Cardiac fibroblast (primary cell): ENCODE results near the gene FOXD1.
"Not testable (repeated sequence)": the region's sequence is repeated elsewhere in the genome, so short reads cannot be mapped to it uniquely, and the experiment has no call there.

ENCODE experiments used
- DNase-seq, 2 donors: peaks; one replicate each; pipeline versions ENCODE4 v3.0.0 to v3.0.0-alpha.2; 2010; ENCODE audit warnings: low read depth in 2 of 2
- H3K4me3 ChIP-seq, 2 donors: replicated peaks in 1 of 2; 1 replicate in 1 of 2; 2 replicates in 1 of 2; pipeline ENCODE4 v1.5.1; 2011; ENCODE audit warnings: low read depth in 2 of 2, low read length in 2 of 2, mild to moderate bottlenecking in 2 of 2, moderate library complexity in 1 of 2
- TF ChIP-seq, protein P1 (sequence below): IDR thresholded peaks from one replicate; pipeline ENCODE4 v1.5.1; 2011; ENCODE audit warnings: low read depth, mild to moderate bottlenecking, low read length, inconsistent platforms

Gene FOXD1

DNA sequence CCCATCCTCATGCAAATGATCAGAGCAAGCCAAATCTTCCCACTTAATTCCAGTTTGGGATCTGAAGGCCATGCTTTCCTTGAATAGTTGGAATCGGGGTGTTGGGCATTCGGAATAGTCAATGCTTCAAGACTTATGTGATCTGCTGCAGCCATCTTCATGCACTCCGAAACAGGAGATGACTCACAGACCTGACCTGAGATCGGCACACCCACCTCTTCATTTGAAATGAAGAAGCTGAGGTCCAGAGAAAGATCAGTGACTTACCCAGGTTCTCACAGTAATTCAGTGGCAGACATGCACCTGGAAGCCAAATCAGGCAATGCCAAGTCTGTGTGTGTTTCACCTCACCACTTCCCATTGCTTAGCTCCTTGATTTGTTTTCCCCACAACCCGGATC lies 33.0 kb downstream of the FOXD1 start:
- no peak overlapping the region for H3K4me3 ChIP-seq
- TF ChIP-seq, protein P1, sequence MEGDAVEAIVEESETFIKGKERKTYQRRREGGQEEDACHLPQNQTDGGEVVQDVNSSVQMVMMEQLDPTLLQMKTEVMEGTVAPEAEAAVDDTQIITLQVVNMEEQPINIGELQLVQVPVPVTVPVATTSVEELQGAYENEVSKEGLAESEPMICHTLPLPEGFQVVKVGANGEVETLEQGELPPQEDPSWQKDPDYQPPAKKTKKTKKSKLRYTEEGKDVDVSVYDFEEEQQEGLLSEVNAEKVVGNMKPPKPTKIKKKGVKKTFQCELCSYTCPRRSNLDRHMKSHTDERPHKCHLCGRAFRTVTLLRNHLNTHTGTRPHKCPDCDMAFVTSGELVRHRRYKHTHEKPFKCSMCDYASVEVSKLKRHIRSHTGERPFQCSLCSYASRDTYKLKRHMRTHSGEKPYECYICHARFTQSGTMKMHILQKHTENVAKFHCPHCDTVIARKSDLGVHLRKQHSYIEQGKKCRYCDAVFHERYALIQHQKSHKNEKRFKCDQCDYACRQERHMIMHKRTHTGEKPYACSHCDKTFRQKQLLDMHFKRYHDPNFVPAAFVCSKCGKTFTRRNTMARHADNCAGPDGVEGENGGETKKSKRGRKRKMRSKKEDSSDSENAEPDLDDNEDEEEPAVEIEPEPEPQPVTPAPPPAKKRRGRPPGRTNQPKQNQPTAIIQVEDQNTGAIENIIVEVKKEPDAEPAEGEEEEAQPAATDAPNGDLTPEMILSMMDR, result no peak
- no peak for DNase-seq

DNA sequence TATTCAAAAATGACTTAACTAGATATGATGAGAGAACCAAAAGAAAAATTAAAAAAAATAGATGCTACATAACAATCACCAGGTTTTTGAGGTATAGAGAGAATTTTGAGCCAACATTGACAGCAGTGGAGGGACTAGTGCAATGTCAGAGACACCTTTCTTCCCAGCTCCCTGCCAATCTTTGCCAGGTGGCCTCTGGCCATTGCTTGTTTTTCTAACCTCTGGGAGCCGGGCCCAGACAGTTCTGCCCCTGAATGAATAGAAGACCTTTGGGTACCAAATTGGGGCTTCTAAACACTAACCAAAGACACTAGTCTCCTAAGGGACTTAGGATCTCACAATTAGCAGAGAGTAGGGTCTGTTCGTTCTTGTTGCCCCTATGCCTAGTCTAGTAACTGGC lies 33.4 kb downstream of the FOXD1 start:
- TF ChIP-seq, protein P1, result no peak
- no peak overlapping the region for H3K4me3 ChIP-seq
- no peak for DNase-seq

DNA sequence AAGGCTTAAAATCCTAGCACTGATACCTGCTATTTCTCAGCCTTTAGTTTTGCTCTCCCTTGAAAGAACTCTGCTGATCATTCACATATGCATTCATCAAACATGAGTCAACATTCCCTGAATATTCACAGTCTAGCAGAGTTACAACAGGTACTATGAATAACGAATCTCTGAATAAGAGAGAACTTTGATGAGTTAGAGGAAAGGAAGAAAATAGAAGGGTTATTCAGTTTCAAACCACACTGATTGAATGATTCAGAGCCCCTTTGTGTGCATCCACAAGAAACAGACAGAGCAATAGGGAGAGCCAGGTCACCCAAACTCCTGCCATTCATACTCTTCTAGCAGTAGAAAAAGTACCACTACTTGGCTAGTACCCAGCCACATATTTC lies 36.0 kb downstream of the FOXD1 start:
- peak in 1 of 2 donors; percentile 74 for DNase-seq
- TF ChIP-seq, protein P1, result no peak
- no peak overlapping the region for H3K4me3 ChIP-seq

DNA sequence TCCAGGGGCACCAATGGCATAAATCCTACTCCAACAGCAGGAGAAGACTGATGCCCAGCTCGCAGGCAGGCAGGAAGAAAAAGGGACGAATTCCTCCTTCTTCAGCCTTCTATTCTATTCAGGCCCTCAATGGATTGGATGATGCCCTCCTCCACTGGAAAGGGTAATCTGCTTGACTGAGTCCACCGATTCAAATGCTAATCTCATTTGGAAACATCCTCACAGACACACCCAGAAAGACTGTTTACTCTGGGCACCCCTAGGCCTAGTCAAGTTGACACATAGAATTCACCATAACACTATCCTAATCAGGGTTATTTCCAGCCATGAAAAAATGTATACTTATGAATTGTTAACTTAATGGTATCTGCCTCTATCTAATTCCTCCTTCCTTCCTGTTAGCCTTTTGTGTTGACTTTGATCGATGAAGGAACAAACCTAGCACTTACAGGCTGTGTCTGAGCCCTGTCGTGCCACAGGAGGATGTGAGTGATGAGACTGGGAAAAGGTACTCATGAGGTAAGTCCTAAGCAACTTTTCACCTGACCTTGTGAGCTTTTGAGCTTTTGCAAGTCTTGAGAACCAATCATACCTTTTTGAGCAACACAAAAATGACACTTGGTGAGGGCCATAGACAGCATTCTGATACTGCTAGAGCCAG lies 36.5 kb downstream of the FOXD1 start:
- TF ChIP-seq, protein P1, result no peak
- no peak overlapping the region for H3K4me3 ChIP-seq
- no peak for DNase-seq

DNA sequence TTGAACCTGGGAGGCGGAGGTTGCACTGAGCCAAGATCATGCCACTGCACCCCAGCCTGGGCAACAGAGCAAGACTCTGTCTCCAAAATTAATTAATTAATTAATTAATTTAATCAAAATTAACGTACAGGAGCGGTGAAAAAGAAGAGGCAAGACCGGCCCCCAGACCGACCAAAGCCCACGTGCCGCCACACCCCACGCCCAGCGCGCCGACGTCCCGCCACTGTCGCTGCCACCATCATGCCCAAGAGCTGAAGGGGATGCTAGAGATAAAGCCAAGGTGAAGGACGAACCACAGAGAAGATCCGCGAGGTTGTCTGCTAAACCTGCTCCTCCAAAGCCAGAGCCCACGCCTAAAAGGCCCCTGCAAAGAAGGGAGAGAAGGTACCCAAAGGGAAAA lies 38.6 kb downstream of the FOXD1 start:
- DNase-seq, H3K4me3 ChIP-seq: not testable (repeated sequence)

DNA sequence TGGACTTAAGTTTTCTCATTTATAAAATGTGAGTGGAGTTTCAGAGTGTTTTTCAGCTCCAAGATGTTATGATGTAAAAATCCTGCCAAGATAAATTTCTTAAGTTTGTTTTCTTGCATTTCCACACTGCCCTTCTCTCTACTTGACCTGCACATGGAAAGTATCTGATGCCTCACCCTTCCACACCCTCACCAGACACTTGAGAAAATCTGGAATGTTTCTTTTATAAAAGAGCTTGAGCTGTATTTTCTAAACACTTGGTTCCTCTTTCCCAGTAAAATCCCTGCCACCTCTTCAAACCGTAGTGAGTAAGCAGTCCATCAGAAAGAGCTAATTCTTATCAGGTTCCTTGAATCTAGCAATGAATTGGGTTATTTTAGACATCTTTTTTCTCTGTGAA lies 42.9 kb downstream of the FOXD1 start:
- no peak for DNase-seq
- TF ChIP-seq, protein P1, result no peak
- no peak overlapping the region for H3K4me3 ChIP-seq

DNA sequence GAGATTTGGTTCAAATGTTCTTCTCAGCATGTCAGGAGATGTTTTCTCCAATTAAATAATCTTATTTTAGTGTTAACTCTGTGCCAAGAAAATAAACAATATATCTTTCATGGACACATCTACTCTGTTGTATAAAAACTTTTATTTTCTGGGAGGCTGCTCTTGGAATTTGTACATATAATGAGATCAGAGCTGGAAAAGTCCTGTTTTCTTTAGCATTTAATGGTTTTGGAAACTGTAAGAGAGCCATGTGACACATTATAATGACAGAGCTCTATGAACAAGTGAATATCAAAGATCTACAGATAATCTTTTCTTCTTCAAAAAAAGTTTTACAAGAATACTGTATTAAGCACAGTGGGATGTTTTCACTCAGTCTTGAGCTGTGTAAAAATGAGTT lies 48.8 kb downstream of the FOXD1 start:
- H3K4me3 ChIP-seq, result no peak overlapping the region
- DNase-seq, result no peak
- TF ChIP-seq, protein P1, result no peak
